HFFc6 (cell line): ENCODE results near the gene PUS10. TPM values are rescaled to one million over a fixed set of nuclear protein-coding genes. Genes with fewer than 3 reads are reported as not detected.

Experiments
- DNase-seq: peaks from one replicate; pipeline ENCODE4 v3.0.0-alpha.2; 2018
- H3K27ac Mint-ChIP-seq: 2 replicates; pipeline ENCODE4 v1.8.0; 2020; ENCODE audit warnings: mild to moderate bottlenecking, mixed read lengths
- H3K27me3 Mint-ChIP-seq: 2 replicates; pipeline ENCODE4 v1.8.0; 2021; ENCODE audit warnings: mild to moderate bottlenecking, moderate library complexity, mixed read lengths; ENCODE audit not compliant: insufficient read depth
- H3K36me3 Mint-ChIP-seq: 2 replicates; pipeline ENCODE4 v1.8.0; 2021; ENCODE audit warnings: low read depth, mixed read lengths
- H3K4me1 Mint-ChIP-seq: 2 replicates; pipeline ENCODE4 v1.8.0; 2020; ENCODE audit warnings: low read depth, mixed read lengths
- H3K4me3 Mint-ChIP-seq: 2 replicates; pipeline ENCODE4 v1.8.0; 2020; ENCODE audit warnings: mild to moderate bottlenecking, moderate library complexity, mixed read lengths
- H3K9me3 Mint-ChIP-seq: 2 replicates; pipeline ENCODE4 v1.8.0; 2020; ENCODE audit warnings: mild to moderate bottlenecking, mixed read lengths
- CTCF ChIP-seq: fragments of 200-600 bp; sonication (generic); IDR thresholded peaks from 2 replicates; pipeline ENCODE4 v1.5.0; 2021; ENCODE audit warnings: antibody characterized with exemption, mild to moderate bottlenecking
- long read RNA-seq: library from polyadenylated mRNA; unstranded; transcript quantifications from one replicate; pipeline ENCODE4 v2.0.0, GENCODE V29; 2019
- total RNA-seq, 6 experiments: library from RNA; stranded (reverse); fragmentation: NEBNext Ultra II Directional; extraction: Animal tissue kit (Norgen Biotek cat#: 25700); gene quantifications; 2 replicates in 1 of 6; 3 replicates in 5 of 6; pipeline ENCODE4 v1.2.3, GENCODE V29; 2021

Gene PUS10
- 1 to 10 TPM; 4.2 to 6.1 (median 5.3) TPM for total RNA-seq
- long read RNA-seq, partial matches to known transcripts = 1 of 7 reads
- long read RNA-seq, other reads (novel, unspliced or antisense) = 3 of 7 reads

GRCh38 chr2:61017556-61018317, at the start of gene PUS10, which contains the start of gene PEX13:
PUS10 (minus strand) TSS chr2:61018255; CDS start chr2:61011890, 6,365 bp downstream.
PEX13 (plus strand) TSS chr2:61017720; CDS start chr2:61017760, 40 bp downstream.
- Mint-ChIP-seq H3K36me3 (peaks cover 11% of the 10 kb centered on the region), H3K4me3 (peak within 1 kb of the TSS; percentile 100), H3K27ac (peak within 1 kb of the TSS; percentile 97), H3K27me3 (peaks cover 1% of the 10 kb centered on the region), H3K4me1 (peaks cover 47% of the 10 kb centered on the region), H3K9me3 (peaks cover 7% of the 10 kb centered on the region; the same call in 1 of the 2 replicates)
- TF ChIP-seq CTCF = no peak
- DNase-seq = peak; percentile 60

- TF ChIP-seq CTCF = no peak
- Mint-ChIP-seq H3K27me3 (no peaks in the 10 kb centered on the region; the same call in none of the 2 replicates), H3K4me1 (peaks cover 32% of the 10 kb centered on the region), H3K27ac (peak within 1 kb of the TSS; percentile 85), H3K36me3 (no peaks in the 10 kb centered on the region), H3K4me3 (peak within 1 kb of the TSS; percentile 96), H3K9me3 (no peaks in the 10 kb centered on the region)
- DNase-seq = peak; percentile 70
Measured at GRCh38 chr2:61065714-61066709, 48.0 kb upstream of the PUS10 start, which contains the start of gene SANBR. SANBR (plus strand) TSS chr2:61065871; CDS start chr2:61070351, 4,480 bp downstream.

GRCh38 chr2:61059382-61059781, 41.3 kb upstream of the PUS10 start:
- DNase-seq = no peak
- no peaks in the 10 kb centered on the region for H3K9me3 Mint-ChIP-seq
- peaks cover 8% of the 10 kb centered on the region for H3K36me3 Mint-ChIP-seq
- H3K27ac Mint-ChIP-seq = no peak overlapping the region
- H3K4me3 Mint-ChIP-seq = no peak overlapping the region
- H3K4me1 Mint-ChIP-seq = no peaks in the 10 kb centered on the region
- TF ChIP-seq CTCF = no peak
- H3K27me3 Mint-ChIP-seq = no peaks in the 10 kb centered on the region; the same call in 1 of the 2 replicates

GRCh38 chr2:61057562-61057961, 39.5 kb upstream of the PUS10 start:
- Mint-ChIP-seq H3K36me3 (peaks cover 8% of the 10 kb centered on the region), H3K4me3 (no peak overlapping the region), H3K9me3 (no peaks in the 10 kb centered on the region), H3K4me1 (no peaks in the 10 kb centered on the region), H3K27ac (no peak overlapping the region), H3K27me3 (no peaks in the 10 kb centered on the region)
- TF ChIP-seq CTCF = no peak
- no peak for DNase-seq

GRCh38 chr2:61055557-61055956, 37.5 kb upstream of the PUS10 start:
- no peak for DNase-seq
- no peaks in the 10 kb centered on the region for H3K4me1 Mint-ChIP-seq
- H3K27ac Mint-ChIP-seq = no peak overlapping the region; the same call in 1 of the 2 replicates
- no peaks in the 10 kb centered on the region for H3K27me3 Mint-ChIP-seq
- no peak for TF ChIP-seq CTCF
- no peaks in the 10 kb centered on the region for H3K9me3 Mint-ChIP-seq
- peaks cover 8% of the 10 kb centered on the region for H3K36me3 Mint-ChIP-seq
- no peak overlapping the region for H3K4me3 Mint-ChIP-seq
